IPS-20b (cell line): ENCODE data around the gene CDH4.

Experiments
- H3K27ac ChIP-seq: one replicate; pipeline ENCODE4 v1.5.1; 2013; ENCODE audit warnings: low read length
- H3K27me3 ChIP-seq: 2 replicates; pipeline ENCODE4 v1.6.1; 2013; ENCODE audit warnings: mild to moderate bottlenecking, low read length, inconsistent platforms; ENCODE audit not compliant: insufficient read depth
- H3K36me3 ChIP-seq: 2 replicates; pipeline ENCODE4 v1.6.1; 2013; ENCODE audit warnings: low read depth, mild to moderate bottlenecking, inconsistent platforms, low read length, moderate library complexity; ENCODE audit not compliant: insufficient read depth
- H3K4me1 ChIP-seq: 2 replicates; pipeline ENCODE4 v1.6.1; 2013; ENCODE audit warnings: mild to moderate bottlenecking, control low read depth, inconsistent platforms, low read length, moderate library complexity; ENCODE audit not compliant: insufficient read depth
- H3K4me3 ChIP-seq: 2 replicates; pipeline ENCODE4 v1.5.1; 2013; ENCODE audit warnings: mild to moderate bottlenecking, low read length, inconsistent platforms
- H3K9ac ChIP-seq: 2 replicates; pipeline ENCODE4 v1.6.1; 2013; ENCODE audit warnings: low read depth, mild to moderate bottlenecking, inconsistent platforms, low read length, moderate library complexity
- H3K9me3 ChIP-seq: 2 replicates; pipeline ENCODE4 v1.6.1; 2013; ENCODE audit warnings: mild to moderate bottlenecking, low read depth, low read length, inconsistent platforms; ENCODE audit not compliant: insufficient read depth

Gene CDH4

GRCh38 chr20:61889659-61890058 is 637.6 kb downstream of the CDH4 start:
- Histone ChIP-seq H3K4me1 (no peaks in the 10 kb centered on the region), H3K27ac (no peak overlapping the region), H3K36me3 (no peaks in the 10 kb centered on the region), H3K9me3 (peaks cover 4% of the 10 kb centered on the region; the same call in 1 of the 2 replicates), H3K9ac (no peak overlapping the region), H3K4me3 (no peak overlapping the region), H3K27me3 (peaks cover 21% of the 10 kb centered on the region; the same call in 1 of the 2 replicates)

GRCh38 chr20:61890210-61890609 is 638.1 kb downstream of the CDH4 start:
- H3K9me3 ChIP-seq: peaks cover 4% of the 10 kb centered on the region; the same call in 1 of the 2 replicates

GRCh38 chr20:61891476-61891875 is 639.4 kb downstream of the CDH4 start:
- peaks cover 20% of the 10 kb centered on the region; the same call in 1 of the 2 replicates for H3K27me3 ChIP-seq
- no peak overlapping the region for H3K9ac ChIP-seq
- peaks cover 4% of the 10 kb centered on the region; the same call in 1 of the 2 replicates for H3K9me3 ChIP-seq
- no peaks in the 10 kb centered on the region for H3K36me3 ChIP-seq
- H3K4me1 ChIP-seq: no peaks in the 10 kb centered on the region
- no peak overlapping the region for H3K27ac ChIP-seq
- no peak overlapping the region for H3K4me3 ChIP-seq

More at GRCh38 chr20:61890210-61890609, 638.1 kb downstream of the CDH4 start:
- no peak overlapping the region for H3K4me3 ChIP-seq
- H3K27ac ChIP-seq: no peak overlapping the region
- no peaks in the 10 kb centered on the region for H3K36me3 ChIP-seq
- H3K9ac ChIP-seq: no peak overlapping the region
- peaks cover 25% of the 10 kb centered on the region; the same call in 1 of the 2 replicates for H3K27me3 ChIP-seq
- no peaks in the 10 kb centered on the region for H3K4me1 ChIP-seq

- no peak overlapping the region for H3K4me3 ChIP-seq
- H3K9ac ChIP-seq: no peak overlapping the region
- no peak overlapping the region for H3K27ac ChIP-seq
- H3K4me1 ChIP-seq: no peaks in the 10 kb centered on the region
- H3K9me3 ChIP-seq: peaks cover 4% of the 10 kb centered on the region; the same call in 1 of the 2 replicates
- no peaks in the 10 kb centered on the region for H3K36me3 ChIP-seq
- H3K27me3 ChIP-seq: peaks cover 20% of the 10 kb centered on the region; the same call in 1 of the 2 replicates
These were observed 640.0 kb downstream of the CDH4 start for GRCh38 chr20:61891916-61892649.

GRCh38 chr20:61895016-61895415 is 643.0 kb downstream of the CDH4 start:
- peaks cover 3% of the 10 kb centered on the region; the same call in 1 of the 2 replicates for H3K9me3 ChIP-seq
- no peaks in the 10 kb centered on the region for H3K36me3 ChIP-seq
- H3K4me3 ChIP-seq: no peak overlapping the region
- peaks cover 18% of the 10 kb centered on the region; the same call in 1 of the 2 replicates for H3K27me3 ChIP-seq
- H3K9ac ChIP-seq: no peak overlapping the region
- no peak overlapping the region for H3K27ac ChIP-seq
- H3K4me1 ChIP-seq: no peaks in the 10 kb centered on the region

GRCh38 chr20:61895686-61896057 is 643.6 kb downstream of the CDH4 start:
- Histone ChIP-seq H3K36me3 (no peaks in the 10 kb centered on the region), H3K4me1 (no peaks in the 10 kb centered on the region), H3K27me3 (peaks cover 18% of the 10 kb centered on the region; the same call in 1 of the 2 replicates), H3K27ac (no peak overlapping the region), H3K9me3 (no peaks in the 10 kb centered on the region), H3K4me3 (no peak overlapping the region), H3K9ac (no peak overlapping the region)

- Histone ChIP-seq H3K4me3 (no peak overlapping the region), H3K9ac (no peak overlapping the region), H3K4me1 (no peaks in the 10 kb centered on the region), H3K9me3 (no peaks in the 10 kb centered on the region), H3K27me3 (peaks cover 18% of the 10 kb centered on the region; the same call in 1 of the 2 replicates), H3K27ac (no peak overlapping the region), H3K36me3 (no peaks in the 10 kb centered on the region)
These were observed 644.2 kb downstream of the CDH4 start for GRCh38 chr20:61896058-61896961.

GRCh38 chr20:61897401-61898295 is 645.6 kb downstream of the CDH4 start:
- H3K9me3 ChIP-seq: no peaks in the 10 kb centered on the region
- no peak overlapping the region for H3K4me3 ChIP-seq
- H3K9ac ChIP-seq: no peak overlapping the region
- H3K27ac ChIP-seq: no peak overlapping the region
- no peaks in the 10 kb centered on the region for H3K4me1 ChIP-seq
- H3K36me3 ChIP-seq: no peaks in the 10 kb centered on the region
- peaks cover 13% of the 10 kb centered on the region; the same call in 1 of the 2 replicates for H3K27me3 ChIP-seq

GRCh38 chr20:61898405-61898804 is 646.3 kb downstream of the CDH4 start:
- Histone ChIP-seq H3K27ac (no peak overlapping the region), H3K4me3 (no peak overlapping the region), H3K4me1 (no peaks in the 10 kb centered on the region), H3K36me3 (no peaks in the 10 kb centered on the region), H3K27me3 (peaks cover 13% of the 10 kb centered on the region; the same call in 1 of the 2 replicates), H3K9ac (no peak overlapping the region), H3K9me3 (no peaks in the 10 kb centered on the region)

GRCh38 chr20:61900011-61900944 is 648.2 kb downstream of the CDH4 start:
- H3K9me3 ChIP-seq: no peaks in the 10 kb centered on the region
- H3K9ac ChIP-seq: no peak overlapping the region
- H3K27ac ChIP-seq: no peak overlapping the region
- no peaks in the 10 kb centered on the region; the same call in 1 of the 2 replicates for H3K27me3 ChIP-seq
- H3K36me3 ChIP-seq: no peaks in the 10 kb centered on the region
- no peaks in the 10 kb centered on the region for H3K4me1 ChIP-seq
- H3K4me3 ChIP-seq: no peak overlapping the region
